GM18858 (cell line): ENCODE results near the gene PHF11.
"Not testable (repeated sequence)": the region's sequence is repeated elsewhere in the genome, so short reads cannot be mapped to it uniquely, and the experiment has no call there.

Experiments
- ATAC-seq: cut with Tn5 transposase; IDR thresholded peaks from one replicate; pipeline ENCODE4 v1.9.1; 2021; ENCODE audit not compliant: unreplicated experiment

The PHF11 gene

GRCh38 chr13:49543656-49544055 lies 47.9 kb downstream of the PHF11 start:
- ATAC-seq, result no peak

- ATAC-seq, result no peak
Observed at GRCh38 chr13:49545661-49546060, 49.9 kb downstream of the PHF11 start.

GRCh38 chr13:49546561-49546960 lies 50.8 kb downstream of the PHF11 start:
- ATAC-seq, result no peak

GRCh38 chr13:49549289-49549688 lies 53.5 kb downstream of the PHF11 start:
- no peak for ATAC-seq

- no peak for ATAC-seq
Observed at GRCh38 chr13:49550942-49551644, 55.3 kb downstream of the PHF11 start.

GRCh38 chr13:49553888-49554287 lies 58.1 kb downstream of the PHF11 start:
- ATAC-seq, result no peak

GRCh38 chr13:49554387-49554786 lies 58.6 kb downstream of the PHF11 start:
- ATAC-seq, result no peak

GRCh38 chr13:49559006-49559405 lies 63.3 kb downstream of the PHF11 start:
- ATAC-seq, result no peak

- ATAC-seq, result no peak
Observed at GRCh38 chr13:49560270-49561061, 64.7 kb downstream of the PHF11 start.

- no peak for ATAC-seq
Observed at GRCh38 chr13:49561062-49561410, 65.3 kb downstream of the PHF11 start.

GRCh38 chr13:49563516-49563915 lies 67.8 kb downstream of the PHF11 start:
- ATAC-seq, result no peak

GRCh38 chr13:49565461-49565860 lies 69.7 kb downstream of the PHF11 start:
- not testable (repeated sequence) for ATAC-seq

- ATAC-seq, result no peak
Observed at GRCh38 chr13:49566461-49566860, 70.7 kb downstream of the PHF11 start.

GRCh38 chr13:49567491-49567890 lies 71.7 kb downstream of the PHF11 start:
- ATAC-seq, result no peak

GRCh38 chr13:49569993-49570689 lies 74.4 kb downstream of the PHF11 start:
- no peak for ATAC-seq

- ATAC-seq, result no peak
Observed at GRCh38 chr13:49571299-49572240, 75.8 kb downstream of the PHF11 start.
